ENCODE data around the gene CHST12.
"Not testable (repeated sequence)": the region's sequence is repeated elsewhere in the genome, so short reads cannot be mapped to it uniquely, and the experiment has no call there.

CHST12 gene

GRCh38 chr7:2403014-2403717 is at the start of gene CHST12:
TSS of gene CHST12 (plus strand) at chr7:2403611. CDS start at chr7:2432640, 29,029 bp downstream.
- peak; percentile 96 for DNase-seq

GRCh38 chr7:2353936-2354185 is 49.5 kb upstream of the CHST12 start:
- peak; percentile 91 for DNase-seq

- DNase-seq, result peak; percentile 89 to 92
Measured at GRCh38 chr7:2354186-2354938, 49.0 kb upstream of the CHST12 start, which contains the start of gene EIF3B. TSS of gene EIF3B (plus strand) at chr7:2354827. CDS start at chr7:2354922, 95 bp downstream.

- no peak for DNase-seq
Measured at GRCh38 chr7:2354939-2355704, 48.3 kb upstream of the CHST12 start.

- no peak for DNase-seq
Measured at GRCh38 chr7:2355705-2356008, 47.8 kb upstream of the CHST12 start.

GRCh38 chr7:2357165-2357564 is 46.2 kb upstream of the CHST12 start:
- DNase-seq, result no peak

GRCh38 chr7:2357571-2357970 is 45.8 kb upstream of the CHST12 start:
- no peak for DNase-seq

- DNase-seq, result no peak
Measured at GRCh38 chr7:2358968-2359527, 44.4 kb upstream of the CHST12 start.

GRCh38 chr7:2359610-2360009 is 43.8 kb upstream of the CHST12 start:
- no peak for DNase-seq

GRCh38 chr7:2360796-2361195 is 42.6 kb upstream of the CHST12 start:
- no peak for DNase-seq

GRCh38 chr7:2362385-2363088 is 40.9 kb upstream of the CHST12 start:
- no peak for DNase-seq

GRCh38 chr7:2369139-2369538 is 34.3 kb upstream of the CHST12 start:
- DNase-seq, result no peak

GRCh38 chr7:2371329-2371728 is 32.1 kb upstream of the CHST12 start:
- DNase-seq, result no peak

- DNase-seq, result no peak
Measured at GRCh38 chr7:2372724-2373123, 30.7 kb upstream of the CHST12 start.

GRCh38 chr7:2373124-2373556 is 30.3 kb upstream of the CHST12 start:
- no peak for DNase-seq

- no peak for DNase-seq
Measured at GRCh38 chr7:2373646-2374045, 29.8 kb upstream of the CHST12 start.

GRCh38 chr7:2374401-2374800 is 29.0 kb upstream of the CHST12 start:
- no peak for DNase-seq

GRCh38 chr7:2374830-2375728 is 28.3 kb upstream of the CHST12 start:
- DNase-seq, result no peak

GRCh38 chr7:2376351-2377154 is 26.9 kb upstream of the CHST12 start:
- DNase-seq, result no peak

GRCh38 chr7:2377492-2377891 is 25.9 kb upstream of the CHST12 start:
- DNase-seq, result not testable (repeated sequence)

- DNase-seq, result not testable (repeated sequence)
Measured at GRCh38 chr7:2378125-2378524, 25.3 kb upstream of the CHST12 start.

Measured in CD4-positive, alpha-beta T cell treated with Interleukin-1 beta for 1 hour (primary cell).